K562 (cell line): ENCODE data around the gene C20orf96. TPM values are rescaled to one million over a fixed set of nuclear protein-coding genes. Genes with fewer than 3 reads are reported as not detected.
"Not testable (repeated sequence)": the region's sequence is repeated elsewhere in the genome, so short reads cannot be mapped to it uniquely, and the experiment has no call there.

Experiments
- ATAC-seq: fragments of 200-7000 bp; cut with Tn5 transposase; 3 replicates; pipeline ENCODE4 v1.9.1; 2020; ENCODE audit warnings: moderate library complexity
- BruUV-seq: library from RNA; stranded (reverse); fragments of 400-500 nt; replicated peaks from 2 replicates; lab custom pipeline; 2021; lab: Mats Ljungman, UMichigan
- CTCF ChIA-PET: fragments of 300-600 bp; formaldehyde crosslinking; extraction: SDS; loops from one replicate; lab custom pipeline; 2021; ENCODE audit warnings: low intra/inter-chr PET ratio; lab: Yijun Ruan, JAX
- POLR2A ChIA-PET: fragments of 300-600, 350-650 bp; sonication (Branson Sonifier 250); formaldehyde crosslinking; extraction: SDS; loops from one replicate; lab custom pipeline; 2021; ENCODE audit warnings: antibody characterized with exemption, inconsistent platforms; lab: Yijun Ruan, JAX
- DNase-seq, 4 experiments: peaks; one replicate each; pipeline versions ENCODE4 v3.0.0 to v3.0.0-alpha.2; 2011 to 2018; ENCODE audit warnings: low spot score in 3 of 4, mixed read lengths in 3 of 4; ENCODE audit errors: extremely low read depth in 1 of 4
- FAIRE-seq: peaks from 2 replicates; lab custom pipeline; 2011; peaks lifted over from hg19 to GRCh38; lab: Jason Lieb, UNC
- H2AFZ ChIP-seq: 2 replicates; pipeline ENCODE4 v1.6.0; 2011; ENCODE audit warnings: low read depth, low read length, control low read depth, inconsistent platforms
- H3K27ac ChIP-seq: fragments of 200-600 bp; 3 replicates; pipeline ENCODE4 v1.8.0; 2011; ENCODE audit warnings: low read depth, mild to moderate bottlenecking, control low read depth, inconsistent platforms, low read length, moderate library complexity, mixed read lengths; ENCODE audit errors: extremely low read depth
- H3K27me3 ChIP-seq, 2 experiments: fragments of 300-600 bp in 1 of 2; 2 replicates in 1 of 2; 3 replicates in 1 of 2; pipeline versions ENCODE4 v1.6.0 to v1.8.0; 2011; ENCODE audit warnings: inconsistent platforms in 2 of 2, low read length in 2 of 2, mild to moderate bottlenecking in 1 of 2, mixed read lengths in 1 of 2, moderate library complexity in 1 of 2; ENCODE audit not compliant: control insufficient read depth in 2 of 2, insufficient read depth in 2 of 2
- H3K36me3 ChIP-seq: fragments of 300-600 bp; 3 replicates; pipeline ENCODE4 v1.8.0; 2011; ENCODE audit warnings: mild to moderate bottlenecking, low read length, inconsistent platforms; ENCODE audit not compliant: control insufficient read depth, insufficient read depth
- H3K4me1 ChIP-seq, 2 experiments: fragments of 200-600 bp in 1 of 2; replicated peaks in 1 of 2; 2 replicates in 1 of 2; 3 replicates in 1 of 2; pipeline versions ENCODE4 v1.5.1 to v1.8.0; 2011; ENCODE audit warnings: inconsistent platforms in 2 of 2, low read length in 2 of 2, mild to moderate bottlenecking in 1 of 2, mixed read lengths in 1 of 2, moderate library complexity in 1 of 2; ENCODE audit not compliant: control insufficient read depth in 2 of 2, insufficient read depth in 2 of 2
- H3K4me2 ChIP-seq: 2 replicates; pipeline ENCODE4 v1.6.1; 2011; ENCODE audit warnings: low read length, control low read depth, inconsistent platforms, mixed read lengths; ENCODE audit not compliant: insufficient read depth
- H3K4me3 ChIP-seq: fragments of 200-600 bp; sonication (generic), shearing (Covaris generic); 2 replicates; pipeline ENCODE4 v1.5.1; 2016; ENCODE audit warnings: control low read depth, inconsistent platforms
- H3K79me2 ChIP-seq: fragments of 200-600 bp; 3 replicates; pipeline ENCODE4 v1.8.0; 2011; ENCODE audit warnings: low read length, inconsistent platforms; ENCODE audit not compliant: control insufficient read depth, insufficient read depth
- H3K9ac ChIP-seq, 2 experiments: 2 replicates each; pipeline versions ENCODE4 v1.6.0 to v1.6.1; 2011; ENCODE audit warnings: low read depth in 2 of 2, low read length in 2 of 2, control low read depth in 1 of 2, inconsistent platforms in 1 of 2, mild to moderate bottlenecking in 1 of 2, mixed read lengths in 1 of 2; ENCODE audit not compliant: insufficient read depth in 1 of 2
- H3K9me1 ChIP-seq: one replicate; pipeline ENCODE4 v1.6.0; 2011; ENCODE audit warnings: inconsistent platforms, mild to moderate bottlenecking, low read length, moderate library complexity; ENCODE audit not compliant: control insufficient read depth, insufficient read depth
- H3K9me3 ChIP-seq: replicated peaks from 2 replicates; pipeline ENCODE4 v1.5.1; 2011; ENCODE audit warnings: low read depth, low read length, inconsistent platforms; ENCODE audit not compliant: control insufficient read depth, insufficient read depth
- H4K20me1 ChIP-seq: replicated peaks from 2 replicates; pipeline ENCODE4 v1.6.1; 2011; ENCODE audit warnings: low read length, inconsistent platforms, mixed read lengths; ENCODE audit not compliant: control insufficient read depth, insufficient read depth
- FUS ChIP-seq: fragments of 200-400 bp; formaldehyde crosslinking; optimal IDR thresholded peaks from 2 replicates; pipeline ENCODE3; 2017; ENCODE audit warnings: low read depth, low read length
- IFI16 ChIP-seq: fragments of 250-450 bp; sonication (Bioruptor Pico); IDR thresholded peaks from 2 replicates; pipeline ENCODE4 v2.1.2; 2022; ENCODE audit warnings: mild to moderate bottlenecking, inconsistent platforms
- RBM25 ChIP-seq: fragments of 200-400 bp; formaldehyde crosslinking; IDR thresholded peaks from 2 replicates; pipeline ENCODE4 v1.6.1; 2018; ENCODE audit warnings: low read length, low read depth, moderate library complexity; ENCODE audit not compliant: severe bottlenecking
- U2AF2 ChIP-seq: fragments of 200-400 bp; formaldehyde crosslinking; optimal IDR thresholded peaks from 2 replicates; pipeline ENCODE3; 2017; ENCODE audit warnings: low read depth, mild to moderate bottlenecking, low read length
- ZKSCAN8 ChIP-seq: fragments of 200-800 bp; sonication (Bioruptor generic); IDR thresholded peaks from 2 replicates; pipeline ENCODE4 v1.6.1; 2016; ENCODE audit warnings: missing genetic modification characterization, missing compliant biosample characterization
- ZNF121 ChIP-seq: sonication (generic); formaldehyde crosslinking; conservative IDR thresholded peaks from 2 replicates; pipeline ENCODE4 v1.8.0; 2022; ENCODE audit warnings: missing genetic modification reagents
- ZNF124 ChIP-seq: sonication (generic); formaldehyde crosslinking; IDR thresholded peaks from 2 replicates; pipeline ENCODE4 v1.8.1; 2022; ENCODE audit warnings: missing genetic modification reagents
- WGBS: fragments of 100-300 bp; shearing (Covaris generic); methylation state at CpG from one replicate; pipeline ENCODE4 v1.1.6; 2016; ENCODE audit warnings: low coverage, mixed read lengths; ENCODE audit not compliant: insufficient coverage; ENCODE audit errors: missing lambda C conversion rate; 5-methylcytosine and 5-hydroxymethylcytosine counted together
- in situ Hi-C: fragments of 300-500 bp; cut with MboI; formaldehyde crosslinking; loops from 4 replicates; pipeline ENCODE4 v1.15.0; 2018; ENCODE audit warnings: inconsistent platforms, mixed read lengths
- intact Hi-C: fragments of 100-400 bp; cut with micrococcal nuclease; formaldehyde crosslinking; loops from 2 replicates; pipeline ENCODE4 v1.14.2; 2022
- polyA plus RNA-seq, 8 experiments: library from polyadenylated mRNA; depleted of rRNA in 4 of 8; stranded (reverse) in 5 of 8; unstranded in 3 of 8; fragments of >200 nt; fragmentation: Nextera tagmentation in 2 of 8; fragmentation: Illumina TruSeq in 1 of 8; extraction: Ambion mirVana in 2 of 8; extraction: Trizol in 1 of 8; gene quantifications; 2 replicates each; pipeline versions ENCODE4 v1.2.1 to v1.2.3, GENCODE V29; 2011 to 2014; ENCODE audit warnings: inconsistent platforms in 1 of 8, missing spikeins in 1 of 8
- total RNA-seq, 7 experiments: library from RNA; depleted of rRNA in 6 of 7; stranded (reverse); fragments of >200 nt in 6 of 7; fragmentation: Illumina TruSeq in 2 of 7; extraction: Trizol in 2 of 7; gene quantifications; 2 replicates each; pipeline versions ENCODE4 v1.2.1 to v1.2.3, GENCODE V29; 2011 to 2021; ENCODE audit warnings: low replicate concordance in 1 of 7

The C20orf96 gene
- total and polyA plus RNA-seq, 9 of the 15 experiments (the other 6 are each of a cell fraction or from before 2014, with no cell fraction given) = 1.7 to 11.7 (median 4.2) TPM

DNA sequence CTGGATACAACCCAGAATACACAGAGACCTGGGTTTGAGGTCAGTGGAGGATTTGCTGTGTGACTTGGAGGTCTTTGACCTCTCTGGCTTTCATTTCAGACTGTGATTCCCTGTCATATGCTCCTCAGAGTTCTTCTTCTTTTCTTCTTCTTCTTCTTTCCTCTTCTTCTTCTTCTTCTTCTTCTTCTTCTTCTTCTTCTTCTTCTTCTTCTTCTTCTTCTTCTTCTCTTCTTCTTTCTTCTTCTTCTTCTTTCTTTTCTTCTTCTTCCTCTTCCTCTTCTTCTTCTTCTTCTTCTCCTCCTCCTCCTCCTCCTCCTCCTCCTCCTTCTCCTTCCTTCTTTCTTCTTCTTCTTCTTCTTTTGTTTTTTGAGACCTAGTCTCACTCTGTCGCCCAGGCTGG, 45.5 kb upstream of the C20orf96 start:
- ATAC-seq, BruUV-seq, H2AFZ ChIP-seq, H3K4me2 ChIP-seq, H3K4me1 ChIP-seq, H4K20me1 ChIP-seq, H3K4me3 ChIP-seq, H3K36me3 ChIP-seq, in situ Hi-C loops, intact Hi-C loops, H3K9me1 ChIP-seq, H3K27ac ChIP-seq, CTCF ChIA-PET, H3K9ac ChIP-seq, H3K79me2 ChIP-seq, H3K27me3 ChIP-seq, DNase-seq, FAIRE-seq, H3K9me3 ChIP-seq: not testable (repeated sequence)
- POLR2A ChIA-PET = interaction anchor here (1.1 kb wide), 1 partner anchor 124 kb away, joined by 3 read pairs; no protein-coding TSS in a partner anchor
- WGBS = no CpG with 5 or more reads among the region's 1 CpG

- H3K27me3 ChIP-seq = no peaks in the 10 kb centered on the region
- H3K27ac ChIP-seq = no peak overlapping the region
- POLR2A ChIA-PET = no interaction called here
- H3K9me1 ChIP-seq = peaks cover 3% of the 10 kb centered on the region
- CTCF ChIA-PET = no interaction called here
- peaks cover 8% of the 10 kb centered on the region; the same call in 1 of the 2 replicates for H4K20me1 ChIP-seq
- no TSS peak for BruUV-seq
- peaks cover 7% of the 10 kb centered on the region; the same call in 1 of the 3 replicates for H3K79me2 ChIP-seq
- ATAC-seq (no peak), DNase-seq (no peak), FAIRE-seq (no peak)
- intact Hi-C loops (no loop called here), in situ Hi-C loops (no loop called here)
- no peak overlapping the region for H3K4me2 ChIP-seq
- no peak overlapping the region for H3K4me3 ChIP-seq
- WGBS = 76% methylated on average over 2 of the region's 8 CpGs
- no peak overlapping the region for H2AFZ ChIP-seq
- TF ChIP-seq U2AF2 (no peak), RBM25 (peak; percentile 37), ZNF124 (no peak), FUS (no peak), IFI16 (CRISPR knock-in tag) (no peak), ZNF121 (CRISPR knock-in tag) (peak; percentile 91), ZKSCAN8 (no peak)
- H3K36me3 ChIP-seq = peaks cover 11% of the 10 kb centered on the region; the same call in 1 of the 3 replicates
- H3K9me3 ChIP-seq = no peaks in the 10 kb centered on the region
- H3K9ac ChIP-seq = no peak overlapping the region
- peaks cover 7 to 8% of the 10 kb centered on the region in 2 experiments; a peak in 4 of 5 replicates for H3K4me1 ChIP-seq
Measured at GRCh38 chr20:334578-334977, 44.0 kb upstream of the C20orf96 start.
